GM06990 (cell line): Measurements from ENCODE around the gene PPM1E.

ENCODE experiments used
- DNase-seq: peaks from one replicate; pipeline ENCODE4 v3.0.0-alpha.2; 2011; ENCODE audit not compliant: insufficient read length; ENCODE audit errors: extremely low read depth
- H3K27me3 ChIP-seq: replicated peaks from 2 replicates; pipeline ENCODE4 v1.6.0; 2011; ENCODE audit warnings: low read length; ENCODE audit not compliant: control insufficient read depth, insufficient read depth
- H3K36me3 ChIP-seq: 2 replicates; pipeline ENCODE4 v1.5.1; 2011; ENCODE audit warnings: low read length; ENCODE audit not compliant: control insufficient read depth, insufficient read depth
- H3K4me3 ChIP-seq: replicated peaks from 2 replicates; pipeline ENCODE4 v1.5.1; 2011; ENCODE audit warnings: low read depth, mild to moderate bottlenecking, control low read depth, low read length
- CTCF ChIP-seq: IDR thresholded peaks from 2 replicates; pipeline ENCODE4 v1.5.1; 2011; ENCODE audit warnings: low read length, control low read depth, mild to moderate bottlenecking, inconsistent platforms; ENCODE audit not compliant: insufficient read depth, poor library complexity, severe bottlenecking

PPM1E gene

DNA sequence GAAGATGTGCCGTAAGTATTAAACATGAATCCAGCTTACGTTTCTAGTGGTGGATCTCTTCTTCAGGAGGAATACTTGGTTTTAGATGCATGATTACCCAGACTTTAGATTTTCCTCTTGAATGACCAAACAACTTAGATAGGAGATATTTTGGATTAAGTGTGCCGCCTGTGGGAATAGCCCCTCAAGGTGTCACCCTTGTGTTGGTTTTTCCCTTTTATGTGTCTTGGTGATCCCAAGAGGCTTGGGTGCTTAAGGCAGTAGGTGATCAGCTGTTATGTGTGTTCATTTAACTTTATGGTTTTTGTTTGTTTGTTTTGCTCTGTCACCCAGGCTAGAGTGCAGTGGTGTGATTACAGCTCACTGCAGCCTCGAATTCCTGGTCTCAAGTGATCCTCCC lies 115.1 kb downstream of the PPM1E start:
- Histone ChIP-seq H3K27me3 (no peaks in the 10 kb centered on the region), H3K4me3 (no peak overlapping the region), H3K36me3 (no peaks in the 10 kb centered on the region)
- DNase-seq: no peak
- TF ChIP-seq CTCF: no peak

- DNase-seq: no peak
- Histone ChIP-seq H3K36me3 (no peaks in the 10 kb centered on the region), H3K4me3 (no peak overlapping the region), H3K27me3 (no peaks in the 10 kb centered on the region)
- no peak for TF ChIP-seq CTCF
Observed at GRCh38 chr17:58873926-58874325, 118.3 kb downstream of the PPM1E start.

GRCh38 chr17:58875261-58875660 lies 119.6 kb downstream of the PPM1E start:
- no peak for TF ChIP-seq CTCF
- no peaks in the 10 kb centered on the region for H3K27me3 ChIP-seq
- no peak overlapping the region for H3K4me3 ChIP-seq
- no peaks in the 10 kb centered on the region for H3K36me3 ChIP-seq
- DNase-seq: peak; percentile 58

DNA sequence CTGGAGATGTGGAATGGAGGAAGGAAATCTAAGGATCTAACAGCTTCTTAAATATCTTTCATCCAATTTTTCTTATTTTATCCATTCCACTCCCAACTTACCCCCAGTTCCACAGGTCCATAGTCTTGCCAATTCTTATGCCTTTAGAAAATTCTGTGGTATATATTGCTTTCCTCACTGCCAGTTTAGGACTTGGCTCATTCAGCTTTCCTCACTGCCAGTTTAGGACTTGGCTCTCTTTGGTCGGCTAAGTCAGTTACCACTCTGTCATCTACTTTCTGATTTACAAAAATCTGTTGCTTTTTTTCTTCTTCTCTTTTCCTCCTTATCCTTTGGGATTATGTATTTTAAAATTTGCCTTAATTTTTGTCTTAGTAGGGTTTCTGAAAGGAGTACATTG lies 128.5 kb downstream of the PPM1E start:
- Histone ChIP-seq H3K4me3 (no peak overlapping the region), H3K27me3 (no peaks in the 10 kb centered on the region), H3K36me3 (no peaks in the 10 kb centered on the region)
- DNase-seq: no peak
- no peak for TF ChIP-seq CTCF

DNA sequence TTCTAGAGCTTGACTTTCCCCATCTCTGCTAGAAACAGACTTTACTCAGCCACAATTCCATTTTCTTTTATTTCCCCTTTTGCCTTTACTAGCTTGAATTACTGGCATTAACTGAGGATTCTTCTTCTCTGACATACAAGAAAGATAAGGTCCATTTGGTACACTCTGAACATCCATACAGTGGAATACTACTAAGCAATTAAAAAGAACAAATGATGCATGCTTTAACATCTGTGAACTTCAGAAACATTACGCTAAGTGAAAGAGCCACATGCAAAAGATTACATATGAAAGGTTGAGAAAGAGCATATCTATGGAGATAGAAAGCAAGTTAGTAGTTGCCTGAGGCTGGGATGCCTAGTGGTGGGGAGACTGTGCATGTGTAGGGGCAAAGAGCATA lies 130.9 kb downstream of the PPM1E start:
- no peak for TF ChIP-seq CTCF
- H3K27me3 ChIP-seq: no peaks in the 10 kb centered on the region
- no peak overlapping the region for H3K4me3 ChIP-seq
- no peaks in the 10 kb centered on the region for H3K36me3 ChIP-seq
- no peak for DNase-seq

DNA sequence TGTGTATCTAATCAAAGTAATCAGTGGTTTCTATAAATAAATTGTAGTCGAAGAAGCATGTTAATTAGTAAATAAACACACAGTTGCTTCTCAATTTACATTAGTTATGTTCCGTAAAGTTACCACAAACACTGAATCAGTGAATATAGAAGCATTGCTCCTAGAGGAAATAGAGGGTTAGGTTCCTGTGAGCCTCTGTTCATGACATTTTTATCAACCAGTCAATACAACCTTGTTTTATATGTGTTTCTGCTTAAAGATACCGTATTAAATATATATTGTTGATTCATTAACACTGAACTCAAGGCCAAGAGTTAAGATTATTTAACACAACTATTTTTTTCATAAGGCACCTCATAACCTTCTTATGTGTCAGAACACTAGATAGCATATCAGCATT lies 134.3 kb downstream of the PPM1E start:
- Histone ChIP-seq H3K36me3 (no peaks in the 10 kb centered on the region), H3K27me3 (no peaks in the 10 kb centered on the region)
- TF ChIP-seq CTCF: no peak

More for the DNA sequence above, 134.3 kb downstream of the PPM1E start:
- H3K4me3 ChIP-seq: no peak overlapping the region
- DNase-seq: no peak
